Sigmoid colon (tissue), 4 donors: ENCODE results near the gene STX17.

Experiments
- CTCF ChIP-seq, 4 experiments: fragments of 450-650 bp in 3 of 4; fragments of 200-600 bp in 1 of 4; IDR thresholded peaks; one replicate each; pipeline ENCODE4 v1.5.1; 2016 to 2019; ENCODE audit warnings: antibody characterized with exemption in 4 of 4, mild to moderate bottlenecking in 3 of 4, moderate library complexity in 2 of 4
- POLR2AphosphoS5 ChIP-seq, 4 donors: sonication (generic); formaldehyde crosslinking; IDR thresholded peaks; one replicate each; pipeline ENCODE4 v1.6.1; 2017; ENCODE audit warnings: antibody characterized with exemption in 4 of 4

GRCh38 chr9:99885747-99886146 lies 20.7 kb upstream of the STX17 start:
- no peak for TF ChIP-seq CTCF (IDR thresholded peaks at IDR 0.05)
- no peak for TF ChIP-seq POLR2AphosphoS5 (IDR thresholded peaks at IDR 0.05)
